HCT116 (cell line): Measurements from ENCODE around the gene TMEM131. TPM values are rescaled to one million over a fixed set of nuclear protein-coding genes. Genes with fewer than 3 reads are reported as not detected.

Experiments used
- ATAC-seq: fragments of 200-7000 bp; cut with Tn5 transposase; 2 replicates; pipeline ENCODE4 v1.9.1; 2020; ENCODE audit warnings: mild to moderate bottlenecking, moderate library complexity
- BruUV-seq: library from RNA; stranded (reverse); fragments of 400-500 nt; replicated peaks from 2 replicates; lab custom pipeline; 2021; lab: Mats Ljungman, UMichigan
- CTCF ChIA-PET: fragments of 300-600 bp; sonication (Branson Sonifier 250); formaldehyde crosslinking; loops from one replicate; lab custom pipeline; 2021; ENCODE audit warnings: antibody characterized with exemption; lab: Charles Lee
- POLR2A ChIA-PET: fragments of 300-600, 350-600 bp; sonication (Branson Sonifier 250); formaldehyde crosslinking; loops from one replicate; lab custom pipeline; 2021; ENCODE audit warnings: antibody characterized with exemption; lab: Charles Lee
- RAD21 ChIA-PET, 2 experiments: fragments of 300-600 bp; sonication (Branson Sonifier 250); formaldehyde crosslinking; loops; one replicate each; lab custom pipeline; 2023; ENCODE audit warnings: low total read pairs in 2 of 2; ENCODE audit not compliant: uncharacterized antibody in 2 of 2, unreplicated experiment in 2 of 2, low non-redundant PET in 1 of 2; lab: Charles Lee
- DNase-seq: peaks from one replicate; pipeline ENCODE4 v3.0.0-alpha.2; 2010; ENCODE audit warnings: low read depth, low spot score
- H2AFZ ChIP-seq: fragments of 200-600 bp; shearing (Covaris generic), sonication (generic); 2 replicates; pipeline ENCODE4 v1.6.1; 2017; ENCODE audit warnings: low read depth, mixed run types, mixed read lengths, antibody characterized with exemption, low read length; ENCODE audit not compliant: poor library complexity, severe bottlenecking
- H3K27ac ChIP-seq: 2 replicates; pipeline ENCODE4 v1.5.1; 2012; ENCODE audit warnings: low read depth, low read length
- H3K27me3 ChIP-seq: fragments of 200-600 bp; sonication (generic); 2 replicates; pipeline ENCODE4 v1.6.1; 2016; ENCODE audit warnings: mixed run types, low read length, mixed read lengths; ENCODE audit not compliant: insufficient read depth
- H3K36me3 ChIP-seq, 2 experiments: fragments of 200-500 bp in 1 of 2; fragments of 200-600 bp in 1 of 2; sonication (Bioruptor generic) in 1 of 2; sonication (generic) in 1 of 2; 2 replicates each; pipeline versions ENCODE4 v1.5.1 to v1.6.1; 2014 to 2016; ENCODE audit warnings: low read length in 2 of 2, inconsistent platforms in 1 of 2, mixed read lengths in 1 of 2, mixed run types in 1 of 2; ENCODE audit not compliant: insufficient read depth in 2 of 2, control insufficient read depth in 1 of 2
- H3K4me1 ChIP-seq, 2 experiments: fragments of 200-600 bp in 1 of 2; sonication (generic) in 1 of 2; 2 replicates each; pipeline versions ENCODE4 v1.5.1 to v1.6.1; 2012 to 2017; ENCODE audit warnings: low read length in 2 of 2, inconsistent platforms in 1 of 2, mild to moderate bottlenecking in 1 of 2, mixed read lengths in 1 of 2, mixed run types in 1 of 2, moderate library complexity in 1 of 2; ENCODE audit not compliant: insufficient read depth in 2 of 2, control insufficient read depth in 1 of 2
- H3K4me2 ChIP-seq: fragments of 200-600 bp; sonication (generic); 2 replicates; pipeline ENCODE4 v1.6.1; 2017; ENCODE audit warnings: mixed run types, low read length, mixed read lengths
- H3K4me3 ChIP-seq, 2 experiments: fragments of 200-600 bp in 1 of 2; sonication (generic) in 1 of 2; replicated peaks in 1 of 2; 2 replicates each; pipeline ENCODE4 v1.5.1; 2011 to 2016; ENCODE audit warnings: low read length in 2 of 2, control low read depth in 1 of 2, low read depth in 1 of 2, mild to moderate bottlenecking in 1 of 2, mixed read lengths in 1 of 2, mixed run types in 1 of 2
- H3K79me2 ChIP-seq: fragments of 200-600 bp; sonication (generic); 2 replicates; pipeline ENCODE4 v1.6.1; 2017; ENCODE audit warnings: mild to moderate bottlenecking, mixed run types, low read length, moderate library complexity, mixed read lengths; ENCODE audit not compliant: insufficient read depth
- H3K9ac ChIP-seq: fragments of 200-600 bp; sonication (generic); 2 replicates; pipeline ENCODE4 v1.6.1; 2016; ENCODE audit warnings: low read length, mixed read lengths
- H3K9me2 ChIP-seq: fragments of 200-600 bp; sonication (generic), shearing (Covaris generic); 2 replicates; pipeline ENCODE4 v1.6.1; 2017; ENCODE audit warnings: mixed run types, mild to moderate bottlenecking, moderate library complexity; ENCODE audit not compliant: insufficient read depth
- H3K9me3 ChIP-seq, 2 experiments: fragments of 200-500 bp in 1 of 2; fragments of 200-600 bp in 1 of 2; sonication (Bioruptor generic) in 1 of 2; sonication (generic) in 1 of 2; 2 replicates each; pipeline ENCODE4 v1.6.1; 2014 to 2017; ENCODE audit warnings: low read length in 2 of 2, mixed read lengths in 2 of 2, inconsistent platforms in 1 of 2, low read depth in 1 of 2, mild to moderate bottlenecking in 1 of 2, mixed run types in 1 of 2, moderate library complexity in 1 of 2; ENCODE audit not compliant: control insufficient read depth in 1 of 2, insufficient read depth in 1 of 2
- H4K20me1 ChIP-seq: fragments of 200-600 bp; sonication (generic), shearing (Covaris generic); 2 replicates; pipeline ENCODE4 v1.6.1; 2017; ENCODE audit warnings: mixed run types, mild to moderate bottlenecking, moderate library complexity; ENCODE audit not compliant: insufficient read depth
- CEBPB ChIP-seq: IDR thresholded peaks from 2 replicates; pipeline ENCODE4 v1.6.1; 2012; ENCODE audit warnings: low read depth
- ELF1 ChIP-seq: IDR thresholded peaks from 2 replicates; pipeline ENCODE4 v1.6.1; 2012; ENCODE audit warnings: low read depth, borderline replicate concordance
- EZH2 ChIP-seq: fragments of 200-600 bp; sonication (generic); IDR thresholded peaks from 2 replicates; pipeline ENCODE4 v1.6.1; 2017; ENCODE audit warnings: antibody characterized with exemption, mixed run types
- FOSL1 ChIP-seq: IDR thresholded peaks from 2 replicates; pipeline ENCODE4 v1.6.1; 2012; ENCODE audit warnings: low read depth
- JUND ChIP-seq: IDR thresholded peaks from 2 replicates; pipeline ENCODE4 v1.6.1; 2012
- MAX ChIP-seq: IDR thresholded peaks from 2 replicates; pipeline ENCODE4 v1.6.1; 2012
- RAD21 ChIP-seq: IDR thresholded peaks from 2 replicates; pipeline ENCODE4 v1.6.1; 2012; ENCODE audit warnings: low read depth, mild to moderate bottlenecking
- SIN3A ChIP-seq: IDR thresholded peaks from 2 replicates; pipeline ENCODE4 v1.6.1; 2012; ENCODE audit warnings: low read depth
- SP1 ChIP-seq: IDR thresholded peaks from 2 replicates; pipeline ENCODE4 v1.6.1; 2012; ENCODE audit warnings: low read depth
- SRF ChIP-seq: IDR thresholded peaks from 2 replicates; pipeline ENCODE4 v1.6.1; 2012; ENCODE audit warnings: low read depth
- TCF7L2 ChIP-seq: IDR thresholded peaks from 2 replicates; pipeline ENCODE4 v1.7.0; 2011; ENCODE audit warnings: borderline replicate concordance, inconsistent platforms; ENCODE audit not compliant: insufficient read depth, insufficient read length; ENCODE audit errors: extremely low read depth
- YY1 ChIP-seq: IDR thresholded peaks from 2 replicates; pipeline ENCODE4 v1.6.1; 2011; ENCODE audit warnings: low read length, low read depth, moderate library complexity, mild to moderate bottlenecking; ENCODE audit not compliant: insufficient replicate concordance; ENCODE audit errors: extremely low read depth
- ZFX ChIP-seq: fragments of 450-650 bp; IDR thresholded peaks from 2 replicates; pipeline ENCODE4 v1.6.1; 2017
- ZNF274 ChIP-seq: fragments of 200-500 bp; sonication (Bioruptor generic); IDR thresholded peaks from 2 replicates; pipeline ENCODE4 v1.6.1; 2014; ENCODE audit warnings: mild to moderate bottlenecking, low read depth, low read length, inconsistent platforms
- intact Hi-C: fragments of 100-400 bp; cut with micrococcal nuclease; formaldehyde crosslinking; loops from 2 replicates; pipeline ENCODE4 v1.10.0; 2022
- total RNA-seq: library from RNA; stranded (reverse); gene quantifications from one replicate; pipeline ENCODE4 v1.2.1, GENCODE V29; 2021; ENCODE audit not compliant: unreplicated experiment
- TF ChIP-seq, protein P1 (sequence below): IDR thresholded peaks from 2 replicates; pipeline ENCODE4 v1.6.1; 2012; ENCODE audit warnings: low read depth

The TMEM131 gene
- total RNA-seq, 1 experiment from 2014 or later = 51.5 TPM

GRCh38 chr2:98028931-98029717, 33.4 kb upstream of the TMEM131 start:
- H3K27me3 ChIP-seq = no peaks in the 10 kb centered on the region
- H3K9me2 ChIP-seq = no peaks in the 10 kb centered on the region
- CTCF ChIA-PET = no interaction called here
- no peaks in the 10 kb centered on the region for H3K9me3 ChIP-seq
- RAD21 ChIA-PET = no interaction called here
- H3K36me3 ChIP-seq = no peaks in the 10 kb centered on the region
- no peak overlapping the region for H3K4me3 ChIP-seq
- H3K27ac ChIP-seq = no peak overlapping the region
- H3K9ac ChIP-seq = no peak overlapping the region
- POLR2A ChIA-PET = no interaction called here
- no peaks in the 10 kb centered on the region for H4K20me1 ChIP-seq
- intact Hi-C loops = no loop called here
- no peak overlapping the region for H3K4me2 ChIP-seq
- no TSS peak for BruUV-seq
- no peaks in the 10 kb centered on the region for H3K4me1 ChIP-seq
- H3K79me2 ChIP-seq = no peaks in the 10 kb centered on the region
- TF ChIP-seq CEBPB (no peak), JUND (no peak), SRF (no peak), RAD21 (no peak), SIN3A (no peak), MAX (no peak), ZFX (no peak), FOSL1 (no peak), ELF1 (no peak), YY1 (no peak), EZH2 (no peak), ZNF274 (no peak), SP1 (no peak), TCF7L2 (no peak)
- TF ChIP-seq, protein P1, sequence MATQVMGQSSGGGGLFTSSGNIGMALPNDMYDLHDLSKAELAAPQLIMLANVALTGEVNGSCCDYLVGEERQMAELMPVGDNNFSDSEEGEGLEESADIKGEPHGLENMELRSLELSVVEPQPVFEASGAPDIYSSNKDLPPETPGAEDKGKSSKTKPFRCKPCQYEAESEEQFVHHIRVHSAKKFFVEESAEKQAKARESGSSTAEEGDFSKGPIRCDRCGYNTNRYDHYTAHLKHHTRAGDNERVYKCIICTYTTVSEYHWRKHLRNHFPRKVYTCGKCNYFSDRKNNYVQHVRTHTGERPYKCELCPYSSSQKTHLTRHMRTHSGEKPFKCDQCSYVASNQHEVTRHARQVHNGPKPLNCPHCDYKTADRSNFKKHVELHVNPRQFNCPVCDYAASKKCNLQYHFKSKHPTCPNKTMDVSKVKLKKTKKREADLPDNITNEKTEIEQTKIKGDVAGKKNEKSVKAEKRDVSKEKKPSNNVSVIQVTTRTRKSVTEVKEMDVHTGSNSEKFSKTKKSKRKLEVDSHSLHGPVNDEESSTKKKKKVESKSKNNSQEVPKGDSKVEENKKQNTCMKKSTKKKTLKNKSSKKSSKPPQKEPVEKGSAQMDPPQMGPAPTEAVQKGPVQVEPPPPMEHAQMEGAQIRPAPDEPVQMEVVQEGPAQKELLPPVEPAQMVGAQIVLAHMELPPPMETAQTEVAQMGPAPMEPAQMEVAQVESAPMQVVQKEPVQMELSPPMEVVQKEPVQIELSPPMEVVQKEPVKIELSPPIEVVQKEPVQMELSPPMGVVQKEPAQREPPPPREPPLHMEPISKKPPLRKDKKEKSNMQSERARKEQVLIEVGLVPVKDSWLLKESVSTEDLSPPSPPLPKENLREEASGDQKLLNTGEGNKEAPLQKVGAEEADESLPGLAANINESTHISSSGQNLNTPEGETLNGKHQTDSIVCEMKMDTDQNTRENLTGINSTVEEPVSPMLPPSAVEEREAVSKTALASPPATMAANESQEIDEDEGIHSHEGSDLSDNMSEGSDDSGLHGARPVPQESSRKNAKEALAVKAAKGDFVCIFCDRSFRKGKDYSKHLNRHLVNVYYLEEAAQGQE = no peak
- ATAC-seq (no peak), DNase-seq (no peak)
- H2AFZ ChIP-seq = no peak overlapping the region
